HPDE6-E6E7 (cell line): Measurements from ENCODE around the gene FGF19.

ENCODE experiments used
- DNase-seq: peaks from one replicate; pipeline ENCODE4 v3.0.0; 2011; ENCODE audit warnings: missing footprints; ENCODE audit errors: extremely low spot score

FGF19 gene

DNA sequence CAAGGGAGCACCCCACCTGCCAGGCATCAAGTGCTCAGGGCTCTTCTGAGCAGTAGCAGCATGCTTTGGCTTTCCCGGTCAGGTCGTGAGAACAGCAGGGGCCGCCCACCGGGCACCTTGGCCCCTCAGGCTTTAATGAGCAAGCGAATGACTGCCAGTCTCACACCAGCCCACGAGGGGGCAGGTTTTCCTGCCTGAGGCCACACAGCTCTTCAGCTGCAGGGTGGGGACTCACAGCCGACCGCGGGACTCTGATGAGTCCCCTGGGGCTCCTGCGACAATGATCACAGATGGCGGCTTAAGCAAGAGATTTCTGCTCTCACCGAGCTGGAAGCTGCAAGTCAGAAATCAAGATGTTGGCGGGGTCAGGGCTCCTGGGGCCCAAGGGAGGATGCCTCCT lies 14.3 kb upstream of the FGF19 start:
- DNase-seq: no peak

- DNase-seq: no peak
Measured at GRCh38 chr11:69716891-69717747, 13.3 kb upstream of the FGF19 start.

DNA sequence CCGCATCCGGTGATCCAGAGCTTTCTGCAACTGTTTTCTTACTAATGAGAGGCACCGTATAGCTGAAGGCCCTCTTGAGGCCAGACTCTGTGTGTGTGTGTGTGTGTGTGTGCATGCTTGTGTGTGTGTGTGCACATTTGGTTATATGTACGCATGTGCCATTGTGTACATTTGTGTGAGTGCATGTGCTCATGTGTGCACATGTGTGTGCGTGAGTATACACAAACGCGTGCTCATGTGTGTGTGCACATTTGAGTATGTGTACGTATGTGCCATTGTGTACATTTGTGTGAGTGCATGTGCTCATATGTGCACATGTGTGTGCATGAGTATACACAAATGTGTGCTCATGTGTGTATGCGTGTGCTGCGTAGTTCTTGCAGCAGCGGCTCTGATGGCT lies 12.3 kb upstream of the FGF19 start:
- no peak for DNase-seq

- no peak for DNase-seq
Measured at GRCh38 chr11:69715446-69715845, 11.6 kb upstream of the FGF19 start.

- DNase-seq: no peak
Measured at GRCh38 chr11:69711822-69712801, 8.3 kb upstream of the FGF19 start.

DNA sequence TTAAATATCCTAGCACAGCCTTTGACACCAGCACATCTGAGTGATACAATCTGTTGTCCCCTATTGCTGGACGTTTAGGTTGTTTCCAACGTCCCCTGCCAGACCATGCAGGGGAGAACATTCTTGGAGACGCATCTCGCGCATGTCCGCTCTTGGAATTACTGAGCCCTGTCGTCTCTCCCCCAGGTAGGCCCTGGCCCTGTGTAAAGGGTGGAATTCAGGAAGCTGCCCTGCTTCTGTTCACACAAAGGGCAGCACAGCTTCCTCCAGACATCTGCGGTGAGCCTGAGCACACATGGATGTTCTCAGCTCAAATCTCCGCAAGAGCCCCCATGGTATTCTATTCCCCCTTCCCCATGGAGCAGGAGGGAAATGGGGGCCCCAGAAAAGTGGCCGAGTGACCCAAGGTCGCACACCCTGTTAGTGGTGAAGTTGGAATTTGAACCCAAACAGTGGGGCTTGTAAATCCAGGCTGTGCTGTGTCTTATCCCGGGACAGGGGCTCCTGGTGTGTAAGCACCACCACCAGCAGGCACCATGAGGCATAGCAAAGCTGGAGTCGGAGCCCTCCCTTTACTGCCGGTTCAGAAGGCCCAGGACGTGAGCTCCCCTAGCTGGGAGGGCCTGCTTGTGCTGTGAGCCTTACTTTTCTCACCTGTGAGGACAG lies 5.0 kb upstream of the FGF19 start:
- no peak for DNase-seq

DNA sequence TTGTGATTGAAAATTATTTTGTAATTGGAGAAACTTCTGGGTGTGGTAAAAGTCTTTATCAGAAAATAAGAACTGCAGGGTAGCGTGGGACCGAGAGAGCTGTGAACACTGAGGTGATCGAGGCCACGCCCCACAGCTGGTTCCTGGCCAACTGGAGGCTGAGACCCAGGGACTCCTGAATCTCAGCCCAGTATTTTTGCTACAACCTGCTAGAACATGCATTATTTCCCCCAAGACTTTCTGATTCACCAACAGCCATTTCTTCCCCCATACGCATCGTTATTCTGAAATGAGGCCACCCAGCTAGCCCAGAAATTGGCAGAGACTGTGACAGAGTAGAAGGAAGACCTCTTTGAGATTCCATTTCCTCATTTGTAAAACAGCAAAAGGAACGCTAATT lies 3.4 kb upstream of the FGF19 start:
- DNase-seq: peak; percentile 82

DNA sequence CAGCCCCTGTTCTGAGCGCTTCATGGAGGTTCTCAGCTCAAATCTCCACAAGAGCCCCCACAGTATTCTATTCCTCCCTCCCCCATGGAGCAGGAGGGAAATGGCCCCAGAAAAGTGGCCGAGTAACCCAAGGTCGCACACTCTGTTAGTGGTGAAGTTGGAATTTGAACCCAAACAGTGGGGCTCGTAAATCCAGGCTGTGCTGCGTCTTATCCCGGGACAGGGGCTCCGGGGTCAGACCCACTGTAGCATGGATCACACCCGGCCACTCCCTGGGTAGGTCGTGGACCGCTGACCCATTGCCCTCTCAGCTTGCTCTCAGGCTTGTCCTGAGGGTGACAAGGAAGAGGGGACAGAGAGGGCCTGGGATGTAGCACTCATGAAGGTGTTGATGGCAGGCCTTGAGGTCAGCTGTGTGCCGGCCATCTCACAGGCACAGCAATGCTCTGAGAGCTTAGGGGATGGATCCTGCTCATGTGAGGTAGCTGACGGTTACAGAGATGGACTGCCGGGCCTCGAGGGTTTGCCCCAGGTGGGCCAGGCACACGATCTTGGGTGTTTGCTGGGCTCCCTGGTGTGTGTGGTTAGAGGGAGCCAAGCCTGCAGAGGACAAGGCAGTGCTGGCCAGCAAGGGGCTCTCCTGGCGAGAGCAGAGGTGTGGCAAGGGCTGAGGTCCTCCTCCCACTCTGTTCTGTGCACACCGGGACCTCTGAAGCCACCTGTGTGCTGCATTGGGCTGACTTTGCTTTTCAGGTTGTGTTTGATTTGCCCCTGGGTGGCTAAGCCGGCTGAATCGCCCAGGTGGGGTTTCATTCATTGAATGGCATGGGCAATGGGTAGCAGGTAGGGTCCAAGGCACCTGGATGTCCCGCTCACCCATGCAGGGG lies 2.3 kb upstream of the FGF19 start:
- no peak for DNase-seq

DNA sequence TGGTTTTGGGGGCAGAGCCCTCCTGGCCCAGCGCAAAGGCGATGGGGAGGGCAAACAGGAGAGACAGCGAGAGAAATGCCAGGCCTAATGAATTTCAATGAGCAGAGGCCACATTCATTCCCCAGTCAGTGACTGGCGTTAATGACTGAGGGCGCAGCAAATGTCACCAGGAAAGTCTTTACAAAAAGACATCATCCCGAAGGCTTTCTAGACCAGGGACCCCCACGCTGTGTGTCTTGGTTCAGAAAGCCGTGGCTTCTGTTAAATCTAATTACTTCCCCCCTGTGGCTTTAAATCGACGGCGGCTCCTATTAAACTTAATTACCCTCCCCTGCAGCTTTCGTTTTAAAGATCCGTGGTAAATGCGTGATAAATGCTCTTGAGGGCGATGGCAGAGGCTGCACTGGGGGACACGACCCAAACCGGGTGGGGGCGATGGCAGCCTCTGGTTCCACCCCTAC lies 1.6 kb upstream of the FGF19 start:
- DNase-seq: no peak

- DNase-seq: no peak
Measured at GRCh38 chr11:69704508-69705253, 859 bp upstream of the FGF19 start.

DNA sequence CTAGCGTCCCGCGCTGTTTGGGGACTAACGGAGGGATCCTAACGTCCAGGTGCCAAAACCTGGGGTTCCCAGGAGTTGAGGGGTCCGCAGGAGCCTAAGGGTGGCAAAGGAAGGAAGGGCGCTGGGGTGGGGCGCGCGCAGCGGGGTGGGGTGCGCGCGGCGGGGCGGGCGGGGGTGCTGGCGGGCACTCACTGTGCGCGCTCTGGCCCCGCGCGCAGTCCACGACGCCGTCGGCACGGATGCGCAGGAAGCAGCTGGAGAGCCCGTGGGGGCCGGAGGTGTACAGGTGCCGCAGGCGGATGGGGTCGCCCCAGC lies 412 bp downstream of the FGF19 start:
- DNase-seq: no peak

DNA sequence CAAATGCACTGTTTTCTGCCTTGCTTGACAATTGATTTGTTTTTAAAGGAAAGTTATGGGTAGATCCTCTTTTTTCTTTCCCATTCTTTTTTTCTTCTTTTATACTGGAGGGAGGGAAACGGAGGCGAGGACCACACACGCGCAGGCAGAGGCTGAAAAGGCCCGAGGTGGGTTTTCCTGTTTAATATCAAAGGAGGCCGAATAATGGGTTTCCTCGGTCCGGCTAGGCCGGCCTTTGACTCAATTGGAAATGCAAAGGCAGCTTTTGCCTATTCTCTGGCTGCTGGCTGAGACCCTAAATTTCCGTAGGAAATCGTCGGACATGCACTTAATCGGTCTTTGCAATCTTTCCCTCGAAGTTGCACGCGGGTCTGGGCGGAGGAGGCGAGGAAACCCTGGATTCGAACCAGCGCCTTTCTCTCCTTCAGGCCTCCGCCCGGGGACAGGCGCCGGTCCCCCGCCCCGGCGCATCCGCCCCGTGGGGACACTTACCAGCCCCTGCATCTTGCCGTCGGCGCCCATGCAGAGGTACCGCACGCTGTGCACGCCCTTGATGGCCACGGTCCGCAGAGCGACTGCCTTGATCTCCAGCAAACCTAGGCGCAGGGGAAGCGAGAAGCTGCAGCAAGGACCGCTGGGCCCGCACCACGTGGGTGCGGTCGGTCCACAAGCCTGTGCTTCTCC lies 911 bp downstream of the FGF19 start:
- no peak for DNase-seq

GRCh38 chr11:69702239-69702691 lies 1.6 kb downstream of the FGF19 start:
- DNase-seq: no peak

- no peak for DNase-seq
Measured at GRCh38 chr11:69700278-69701140, 3.3 kb downstream of the FGF19 start.

DNA sequence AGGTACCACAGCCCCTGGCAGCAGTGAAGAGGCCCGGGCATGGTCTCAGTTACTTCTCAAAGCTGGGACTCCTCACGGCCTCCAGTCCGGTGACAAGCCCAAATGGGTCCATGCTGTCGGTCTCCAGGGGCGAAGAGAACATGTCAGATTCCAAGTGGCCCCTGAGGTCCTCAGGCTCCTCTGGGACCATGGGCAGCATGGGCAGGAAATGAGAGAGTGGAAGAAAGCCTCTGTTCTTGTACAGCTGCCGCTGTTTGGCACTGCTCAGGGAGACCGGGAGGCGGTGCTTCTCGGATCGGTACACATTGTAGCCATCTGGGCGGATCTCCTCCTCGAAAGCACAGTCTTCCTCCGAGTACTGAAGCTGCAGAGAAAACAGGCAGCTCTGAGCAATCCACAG lies 4.6 kb downstream of the FGF19 start:
- no peak for DNase-seq

GRCh38 chr11:69698362-69698761 lies 5.5 kb downstream of the FGF19 start:
- DNase-seq: no peak

DNA sequence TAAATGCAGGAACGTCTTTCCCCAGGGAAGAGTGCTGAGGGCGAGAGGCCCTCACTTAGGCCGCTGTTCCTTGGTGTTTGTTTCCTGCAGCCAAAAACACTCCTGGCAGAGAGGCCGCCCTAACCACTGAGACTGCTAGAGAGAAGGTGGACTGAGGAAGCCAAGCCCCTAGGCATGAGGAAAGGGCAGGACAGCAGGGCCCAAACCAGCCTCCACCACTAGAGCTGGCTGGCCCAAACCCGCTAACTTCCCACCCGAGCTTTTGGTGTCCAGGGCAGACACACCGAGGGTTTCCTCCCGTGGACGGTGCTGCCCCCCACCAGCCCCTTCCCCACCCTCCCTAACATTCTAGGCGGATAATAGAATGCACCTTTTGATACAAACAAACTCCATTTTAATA lies 6.0 kb downstream of the FGF19 start:
- no peak for DNase-seq

GRCh38 chr11:69697469-69697843 lies 6.4 kb downstream of the FGF19 start:
- DNase-seq: no peak
